Endometrial microvascular endothelial cells (primary cell): ENCODE data around the gene TMOD2. TPM values are rescaled to one million over a fixed set of nuclear protein-coding genes. Genes with fewer than 3 reads are reported as not detected.

Source experiments
- in situ Hi-C: cut with HindIII; loops from 2 replicates; pipeline ENCODE4 v1.10.0; 2017; ENCODE audit warnings: low sequenced_read_pairs, low pct_unique_long_range_greater_than_20kb; ENCODE audit errors: inconsistent ontology term
- total RNA-seq: library from RNA; depleted of rRNA; stranded (reverse); fragments of >200 nt; gene quantifications from one replicate; pipeline ENCODE4 v1.2.3, GENCODE V29; 2015; ENCODE audit errors: inconsistent ontology term

Gene TMOD2
- total RNA-seq, 1 donor from 2014 or later, result 5.8 TPM

GRCh38 chr15:51842852-51843737, 91.7 kb downstream of the TMOD2 start:
- in situ Hi-C loops, result no loop called here

- in situ Hi-C loops, result no loop called here
Observed at GRCh38 chr15:51844747-51845426, 93.5 kb downstream of the TMOD2 start.

- in situ Hi-C loops, result no loop called here
Observed at GRCh38 chr15:51846066-51846462, 94.7 kb downstream of the TMOD2 start.

GRCh38 chr15:51846463-51847230, 95.2 kb downstream of the TMOD2 start:
- in situ Hi-C loops, result no loop called here

GRCh38 chr15:51848811-51849210, 97.4 kb downstream of the TMOD2 start:
- in situ Hi-C loops, result no loop called here

GRCh38 chr15:51849860-51850259, 98.5 kb downstream of the TMOD2 start:
- in situ Hi-C loops, result no loop called here

GRCh38 chr15:51853998-51854397, 102.6 kb downstream of the TMOD2 start:
- in situ Hi-C loops, result no loop called here

GRCh38 chr15:51855612-51856011, 104.2 kb downstream of the TMOD2 start:
- in situ Hi-C loops, result no loop called here

- in situ Hi-C loops, result no loop called here
Observed at GRCh38 chr15:51856714-51857380, 105.5 kb downstream of the TMOD2 start.

- in situ Hi-C loops, result no loop called here
Observed at GRCh38 chr15:51861557-51862359, 110.4 kb downstream of the TMOD2 start.

- in situ Hi-C loops, result no loop called here
Observed at GRCh38 chr15:51863131-51863530, 111.7 kb downstream of the TMOD2 start.

- in situ Hi-C loops, result no loop called here
Observed at GRCh38 chr15:51864408-51865056, 113.1 kb downstream of the TMOD2 start.

- in situ Hi-C loops, result no loop called here
Observed at GRCh38 chr15:51865317-51865716, 113.9 kb downstream of the TMOD2 start.

Other genes with a start within 250 kb of the TMOD2 start
- gene DMXL2, start 128.8 kb upstream of the TMOD2 start, total RNA-seq, result 20.2 TPM
- not detected for gene SCG3, start 70.1 kb upstream of the TMOD2 start, total RNA-seq
- gene LYSMD2, start 13.9 kb upstream of the TMOD2 start, total RNA-seq, result 13.6 TPM
- 46.7 TPM for gene TMOD3, start 78.1 kb downstream of the TMOD2 start, total RNA-seq
- 24.6 TPM for gene LEO1, start 220.2 kb downstream of the TMOD2 start, total RNA-seq